Caco-2 (cell line): ENCODE data around the gene TM4SF18. TPM values are rescaled to one million over a fixed set of nuclear protein-coding genes. Genes with fewer than 3 reads are reported as not detected.
A peak's percentile ranks its signal among the peaks of the same experiment; 100 is the strongest.

Source experiments
- BruUV-seq: library from RNA; stranded (reverse); fragments of 400-500 nt; replicated peaks from 2 replicates; lab custom pipeline; 2021; lab: Mats Ljungman, UMichigan
- CTCF ChIA-PET: fragments of 300-600 bp; sonication (Branson Sonifier 250); formaldehyde crosslinking; loops from one replicate; lab custom pipeline; 2022; ENCODE audit warnings: antibody characterized with exemption; lab: Charles Lee
- POLR2A ChIA-PET: fragments of 300-600 bp; sonication (Branson Sonifier 250); formaldehyde crosslinking; loops from one replicate; lab custom pipeline; 2022; ENCODE audit warnings: antibody characterized with exemption; lab: Charles Lee
- DNase-seq, 2 experiments: peaks; one replicate each; pipeline versions ENCODE4 v3.0.0 to v3.0.0-alpha.2; 2020 to 2022
- H3K27me3 ChIP-seq: replicated peaks from 2 replicates; pipeline ENCODE4 v1.6.0; 2011; ENCODE audit warnings: low read length; ENCODE audit not compliant: control insufficient read depth, insufficient read depth
- H3K36me3 ChIP-seq: 2 replicates; pipeline ENCODE4 v1.5.1; 2011; ENCODE audit warnings: low read length; ENCODE audit not compliant: control insufficient read depth, insufficient read depth
- H3K4me1 ChIP-seq: fragments of 250-450 bp; sonication (Bioruptor Pico); 2 replicates; pipeline ENCODE4 v1.5.1; 2020; ENCODE audit warnings: mild to moderate bottlenecking
- H3K4me3 ChIP-seq: 2 replicates; pipeline ENCODE4 v1.5.1; 2011; ENCODE audit warnings: low read depth, mild to moderate bottlenecking, control low read depth, low read length
- H3K9me3 ChIP-seq: fragments of 250-450 bp; sonication (Bioruptor Pico); 2 replicates; pipeline ENCODE4 v1.5.1; 2020; ENCODE audit warnings: mild to moderate bottlenecking, moderate library complexity
- H3K27ac Mint-ChIP-seq: one replicate; pipeline ENCODE4 v1.8.0; 2022; ENCODE audit warnings: mixed read lengths; ENCODE audit not compliant: unreplicated experiment
- H3K27me3 Mint-ChIP-seq: one replicate; pipeline ENCODE4 v1.8.0; 2022; ENCODE audit warnings: mixed read lengths; ENCODE audit not compliant: insufficient read depth, unreplicated experiment
- H3K36me3 Mint-ChIP-seq: one replicate; pipeline ENCODE4 v1.8.0; 2022; ENCODE audit warnings: mild to moderate bottlenecking, mixed read lengths; ENCODE audit not compliant: insufficient read depth, unreplicated experiment
- H3K4me1 Mint-ChIP-seq: one replicate; pipeline ENCODE4 v1.8.0; 2022; ENCODE audit warnings: low read depth, mixed read lengths; ENCODE audit not compliant: unreplicated experiment
- H3K4me3 Mint-ChIP-seq: one replicate; pipeline ENCODE4 v1.8.0; 2022; ENCODE audit warnings: mild to moderate bottlenecking, moderate library complexity, mixed read lengths; ENCODE audit not compliant: unreplicated experiment
- H3K9me3 Mint-ChIP-seq: one replicate; pipeline ENCODE4 v1.8.0; 2022; ENCODE audit warnings: mixed read lengths; ENCODE audit not compliant: unreplicated experiment
- CTCF ChIP-seq, 2 experiments: fragments of 200-600 bp in 1 of 2; IDR thresholded peaks; 1 replicate in 1 of 2; 2 replicates in 1 of 2; pipeline versions ENCODE4 v1.5.1 to v1.8.0; 2011 to 2022; ENCODE audit warnings: antibody characterized with exemption in 1 of 2, control low read depth in 1 of 2, inconsistent platforms in 1 of 2, low read depth in 1 of 2, low read length in 1 of 2, mild to moderate bottlenecking in 1 of 2, moderate library complexity in 1 of 2; ENCODE audit not compliant: insufficient read depth in 1 of 2, severe bottlenecking in 1 of 2, unreplicated experiment in 1 of 2
- intact Hi-C: fragments of 100-400 bp; cut with micrococcal nuclease; formaldehyde crosslinking; loops from one replicate; pipeline ENCODE4 v1.10.0; 2022; ENCODE audit not compliant: unreplicated experiment
- total RNA-seq: library from RNA; stranded (reverse); gene quantifications from 2 replicates; pipeline ENCODE4 v1.2.3, GENCODE V29; 2022

Gene TM4SF18
- total RNA-seq, 1 experiment from 2014 or later: not detected

- no peak for TF ChIP-seq CTCF (IDR thresholded peaks at IDR 0.05; ENCODE audit: insufficient read depth in 1 of 2, low read depth in 1 of 2, low read length in 1 of 2, severe bottlenecking in 1 of 2, unreplicated experiment in 1 of 2)
- ChIA-PET POLR2A (interaction anchor here (1.0 kb wide), 1 partner anchor 11 kb away, joined by 5 read pairs; no protein-coding TSS in a partner anchor), CTCF (no interaction called here)
- H3K36me3 Mint-ChIP-seq: peaks cover 65% of the 10 kb centered on the region
- Histone ChIP-seq H3K9me3 (no peaks in the 10 kb centered on the region), H3K4me1 (peaks cover 55% of the 10 kb centered on the region), H3K36me3 (peaks cover 2% of the 10 kb centered on the region; the same call in 1 of the 2 replicates), H3K27me3 (no peaks in the 10 kb centered on the region), H3K4me3 (peak within 1 kb of the TSS; percentile 61)
- intact Hi-C loops: loop anchor here (1.0 kb wide), 1 partner anchor 10 kb away; no protein-coding TSS in a partner anchor
- TSS peak; percentile 97 for BruUV-seq
- H3K9me3 Mint-ChIP-seq: no peaks in the 10 kb centered on the region
- peak; percentile 74 to 88 for DNase-seq
- peak within 1 kb of the TSS; percentile 88 for H3K4me3 Mint-ChIP-seq
- peaks cover 41% of the 10 kb centered on the region for H3K4me1 Mint-ChIP-seq
- H3K27me3 Mint-ChIP-seq: no peaks in the 10 kb centered on the region
- H3K27ac Mint-ChIP-seq: peak within 1 kb of the TSS; percentile 88
These were observed 44.2 kb upstream of the TM4SF18 start, which contains the start of gene TM4SF1 for GRCh38 chr3:149377408-149378364. Gene TM4SF1, minus strand, starts transcription at chr3:149377649. Its CDS starts 102 bp downstream, at chr3:149377547.

- intact Hi-C loops: loop anchor here (1.0 kb wide), 1 partner anchor 10 kb away; no protein-coding TSS in a partner anchor
- Histone ChIP-seq H3K27me3 (no peaks in the 10 kb centered on the region), H3K9me3 (no peaks in the 10 kb centered on the region), H3K4me3 (peak overlapping the region; percentile 61), H3K4me1 (peaks cover 51% of the 10 kb centered on the region), H3K36me3 (peaks cover 2% of the 10 kb centered on the region; the same call in 1 of the 2 replicates)
- Mint-ChIP-seq H3K36me3 (peaks cover 73% of the 10 kb centered on the region), H3K4me1 (peaks cover 36% of the 10 kb centered on the region), H3K27ac (peak overlapping the region; percentile 88), H3K4me3 (peak overlapping the region; percentile 88), H3K27me3 (no peaks in the 10 kb centered on the region), H3K9me3 (no peaks in the 10 kb centered on the region)
- CTCF ChIA-PET: no interaction called here
- TSS peak; percentile 75 for BruUV-seq
- no peak for DNase-seq
- TF ChIP-seq CTCF (IDR thresholded peaks at IDR 0.05; ENCODE audit: insufficient read depth in 1 of 2, low read depth in 1 of 2, low read length in 1 of 2, severe bottlenecking in 1 of 2, unreplicated experiment in 1 of 2): no peak
- POLR2A ChIA-PET: no interaction called here
These were observed 43.4 kb upstream of the TM4SF18 start for GRCh38 chr3:149376718-149377407.
